CD4-positive, alpha-beta T cell treated with Interleukin-4 for 1 hour (primary cell): Measurements from ENCODE around the gene SEMA3E.

Experiments
- DNase-seq, 2 donors: peaks; one replicate each; pipeline ENCODE4 v3.0.0-alpha.2; 2020 to 2022

Gene SEMA3E

GRCh38 chr7:83337050-83337449 lies 311.9 kb downstream of the SEMA3E start:
- DNase-seq = no peak

GRCh38 chr7:83326223-83326622 lies 322.7 kb downstream of the SEMA3E start:
- DNase-seq = no peak

GRCh38 chr7:83325083-83325482 lies 323.9 kb downstream of the SEMA3E start:
- DNase-seq = no peak

- DNase-seq = no peak
Observed at GRCh38 chr7:83324596-83324995, 324.3 kb downstream of the SEMA3E start.

- DNase-seq = no peak
Observed at GRCh38 chr7:83321011-83321410, 327.9 kb downstream of the SEMA3E start.

GRCh38 chr7:83313931-83314330 lies 335.0 kb downstream of the SEMA3E start:
- DNase-seq = no peak
